ENCODE results near the gene DMWD. TPM values are rescaled to one million over a fixed set of nuclear protein-coding genes. Genes with fewer than 3 reads are reported as not detected.

Gene DMWD
- polyA plus RNA-seq, 3 donors = 13.9 to 43.0 (median 35.8) TPM

GRCh38 chr19:45778010-45778661 is 14.5 kb downstream of the DMWD start:
- no peak overlapping the region for H3K27ac ChIP-seq (ENCODE audit: low read depth, low read length)
- 93 to 97% (median 95%) methylated on average over 28 of the region's 28 CpGs for WGBS, 3 donors

GRCh38 chr19:45777395-45777961 is 15.2 kb downstream of the DMWD start:
- WGBS, 3 donors = 93 to 95% (median 95%) methylated on average over 32 to 34 of the region's 34 CpGs
- no peak overlapping the region for H3K27ac ChIP-seq (ENCODE audit: low read depth, low read length)

- H3K27ac ChIP-seq (ENCODE audit: low read depth, low read length) = no peak overlapping the region
- 79 to 87% (median 85%) methylated on average over 9 of the region's 9 CpGs for WGBS, 3 donors
Observed at GRCh38 chr19:45774765-45775164, 17.9 kb downstream of the DMWD start.

GRCh38 chr19:45773384-45773783 is 19.3 kb downstream of the DMWD start:
- 15 to 25% (median 18%) methylated on average over 2 of the region's 2 CpGs for WGBS, 3 donors
- H3K27ac ChIP-seq (ENCODE audit: low read depth, low read length) = no peak overlapping the region

- H3K27ac ChIP-seq (ENCODE audit: low read depth, low read length) = no peak overlapping the region
- 62 to 93% (median 86%) methylated on average over 3 of the region's 3 CpGs for WGBS, 3 donors
Observed at GRCh38 chr19:45772912-45773311, 19.7 kb downstream of the DMWD start.

GRCh38 chr19:45772130-45772840 is 20.4 kb downstream of the DMWD start:
- WGBS, 3 donors = 51 to 73% (median 58%) methylated on average over 14 of the region's 14 CpGs
- no peak overlapping the region for H3K27ac ChIP-seq (ENCODE audit: low read depth, low read length)

GRCh38 chr19:45771311-45771933 is 21.2 kb downstream of the DMWD start:
- no peak overlapping the region for H3K27ac ChIP-seq (ENCODE audit: low read depth, low read length)
- WGBS, 3 donors = 58 to 94% (median 84%) methylated on average over 38 to 46 of the region's 46 CpGs

- H3K27ac ChIP-seq (ENCODE audit: low read depth, low read length) = no peak overlapping the region
- 2 to 4% (median 2%) methylated on average over 75 to 79 of the region's 79 CpGs for WGBS, 3 donors
Observed at GRCh38 chr19:45770192-45771101, 22.2 kb downstream of the DMWD start.

- WGBS, 3 donors = 0 to 1% (median 1%) methylated on average over 19 to 28 of the region's 28 CpGs
- H3K27ac ChIP-seq (ENCODE audit: low read depth, low read length) = no peak overlapping the region
Observed at GRCh38 chr19:45769821-45770191, 22.8 kb downstream of the DMWD start.

- H3K27ac ChIP-seq (ENCODE audit: low read depth, low read length) = peak within 1 kb of the TSS; percentile 31
- 0 to 1% (median 0%) methylated on average over 62 to 70 of the region's 70 CpGs for WGBS, 3 donors
Observed at GRCh38 chr19:45768984-45769782, 23.5 kb downstream of the DMWD start, which contains the start of gene SIX5. TSS of gene SIX5 (minus strand) at chr19:45769252. CDS start at chr19:45768844, 408 bp downstream.

- peak overlapping the region; percentile 31 for H3K27ac ChIP-seq (ENCODE audit: low read depth, low read length)
- WGBS, 3 donors = 0% methylated on average over 6 to 28 of the region's 33 CpGs
Observed at GRCh38 chr19:45768655-45768983, 24.0 kb downstream of the DMWD start.

GRCh38 chr19:45767881-45768654 is 24.6 kb downstream of the DMWD start:
- peak overlapping the region; percentile 31 for H3K27ac ChIP-seq (ENCODE audit: low read depth, low read length)
- 0 to 2% (median 1%) methylated on average over 67 to 102 of the region's 102 CpGs for whole genome bisulfite sequencing, 3 donors

GRCh38 chr19:45767410-45767880 is 25.2 kb downstream of the DMWD start:
- H3K27ac ChIP-seq (ENCODE audit: low read depth, low read length) = peak overlapping the region; percentile 73
- WGBS, 3 donors = 5 to 29% (median 20%) methylated on average over 23 to 31 of the region's 31 CpGs

GRCh38 chr19:45766869-45767346 is 25.7 kb downstream of the DMWD start:
- WGBS, 3 donors = 11 to 41% (median 21%) methylated on average over 24 of the region's 24 CpGs

GRCh38 chr19:45766296-45766868 is 26.3 kb downstream of the DMWD start:
- H3K27ac ChIP-seq (ENCODE audit: low read depth, low read length) = peak overlapping the region; percentile 73
- WGBS, 3 donors = 42 to 74% (median 61%) methylated on average over 13 to 17 of the region's 17 CpGs

More at GRCh38 chr19:45766869-45767346, 25.7 kb downstream of the DMWD start:
- H3K27ac ChIP-seq (ENCODE audit: low read depth, low read length) = peak overlapping the region; percentile 73

GRCh38 chr19:45765702-45766295 is 26.8 kb downstream of the DMWD start:
- no peak overlapping the region for H3K27ac ChIP-seq (ENCODE audit: low read depth, low read length)
- WGBS, 3 donors = 50 to 82% (median 76%) methylated on average over 22 to 23 of the region's 23 CpGs
